SIG-M5 treated with dmso at 0.1 percent for 504 hours (cell line): Measurements from ENCODE around the gene TDRKH.

Experiments used
- DNase-seq: peaks from one replicate; lab custom pipeline; 2025; ENCODE audit not compliant: unreplicated experiment; lab: John Stamatoyannopoulos, UW

The TDRKH gene, protein sequence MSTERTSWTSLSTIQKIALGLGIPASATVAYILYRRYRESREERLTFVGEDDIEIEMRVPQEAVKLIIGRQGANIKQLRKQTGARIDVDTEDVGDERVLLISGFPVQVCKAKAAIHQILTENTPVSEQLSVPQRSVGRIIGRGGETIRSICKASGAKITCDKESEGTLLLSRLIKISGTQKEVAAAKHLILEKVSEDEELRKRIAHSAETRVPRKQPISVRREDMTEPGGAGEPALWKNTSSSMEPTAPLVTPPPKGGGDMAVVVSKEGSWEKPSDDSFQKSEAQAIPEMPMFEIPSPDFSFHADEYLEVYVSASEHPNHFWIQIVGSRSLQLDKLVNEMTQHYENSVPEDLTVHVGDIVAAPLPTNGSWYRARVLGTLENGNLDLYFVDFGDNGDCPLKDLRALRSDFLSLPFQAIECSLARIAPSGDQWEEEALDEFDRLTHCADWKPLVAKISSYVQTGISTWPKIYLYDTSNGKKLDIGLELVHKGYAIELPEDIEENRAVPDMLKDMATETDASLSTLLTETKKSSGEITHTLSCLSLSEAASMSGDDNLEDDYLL

DNA sequence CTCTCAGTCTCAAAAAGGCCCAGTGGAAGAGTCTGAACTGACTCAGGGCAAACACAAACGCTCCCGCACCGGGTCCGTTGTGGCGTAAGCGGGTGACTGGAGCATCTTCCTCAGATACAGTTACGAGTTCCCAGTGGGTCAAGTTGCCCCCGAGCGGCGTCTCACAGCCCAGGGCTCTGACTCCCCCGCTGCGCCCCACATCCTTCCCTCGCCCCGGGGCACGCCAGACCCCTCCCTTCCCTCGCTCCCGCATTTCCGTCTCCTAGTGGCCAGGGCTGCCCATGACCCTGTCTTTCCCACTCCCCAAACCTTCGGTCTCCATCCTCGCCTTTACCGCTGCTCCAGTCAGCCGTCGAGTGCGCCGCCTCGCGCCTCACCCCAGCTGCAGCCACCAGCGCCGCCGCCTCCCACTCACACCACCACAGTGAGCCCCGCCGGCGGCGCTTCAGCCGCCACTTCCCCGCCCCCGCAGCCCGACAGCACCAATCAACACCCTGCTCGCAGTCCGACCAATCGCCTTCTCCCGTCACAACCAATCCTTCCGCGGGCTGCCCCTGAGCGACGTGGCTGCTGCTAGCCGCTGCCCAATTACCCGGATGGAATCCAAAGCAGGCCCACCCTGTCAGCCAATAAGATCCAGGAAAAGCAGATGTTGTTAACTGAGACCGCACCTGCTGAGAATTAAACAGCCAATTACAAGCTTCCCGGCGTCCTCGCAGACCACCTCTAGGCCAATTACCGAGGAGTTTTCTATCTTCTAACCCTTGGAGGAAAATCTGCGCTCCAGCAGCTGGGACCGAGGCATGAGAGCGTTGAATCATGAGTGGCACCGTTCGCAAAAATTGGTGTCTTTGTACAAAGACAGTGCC, at the start of gene TDRKH:
Gene TDRKH, minus strand, starts transcription at position 430 of the 869 bp plus-strand sequence. CDS start 7,478 bp downstream, outside the sequence.
- DNase-seq, result peak; percentile 100

DNA sequence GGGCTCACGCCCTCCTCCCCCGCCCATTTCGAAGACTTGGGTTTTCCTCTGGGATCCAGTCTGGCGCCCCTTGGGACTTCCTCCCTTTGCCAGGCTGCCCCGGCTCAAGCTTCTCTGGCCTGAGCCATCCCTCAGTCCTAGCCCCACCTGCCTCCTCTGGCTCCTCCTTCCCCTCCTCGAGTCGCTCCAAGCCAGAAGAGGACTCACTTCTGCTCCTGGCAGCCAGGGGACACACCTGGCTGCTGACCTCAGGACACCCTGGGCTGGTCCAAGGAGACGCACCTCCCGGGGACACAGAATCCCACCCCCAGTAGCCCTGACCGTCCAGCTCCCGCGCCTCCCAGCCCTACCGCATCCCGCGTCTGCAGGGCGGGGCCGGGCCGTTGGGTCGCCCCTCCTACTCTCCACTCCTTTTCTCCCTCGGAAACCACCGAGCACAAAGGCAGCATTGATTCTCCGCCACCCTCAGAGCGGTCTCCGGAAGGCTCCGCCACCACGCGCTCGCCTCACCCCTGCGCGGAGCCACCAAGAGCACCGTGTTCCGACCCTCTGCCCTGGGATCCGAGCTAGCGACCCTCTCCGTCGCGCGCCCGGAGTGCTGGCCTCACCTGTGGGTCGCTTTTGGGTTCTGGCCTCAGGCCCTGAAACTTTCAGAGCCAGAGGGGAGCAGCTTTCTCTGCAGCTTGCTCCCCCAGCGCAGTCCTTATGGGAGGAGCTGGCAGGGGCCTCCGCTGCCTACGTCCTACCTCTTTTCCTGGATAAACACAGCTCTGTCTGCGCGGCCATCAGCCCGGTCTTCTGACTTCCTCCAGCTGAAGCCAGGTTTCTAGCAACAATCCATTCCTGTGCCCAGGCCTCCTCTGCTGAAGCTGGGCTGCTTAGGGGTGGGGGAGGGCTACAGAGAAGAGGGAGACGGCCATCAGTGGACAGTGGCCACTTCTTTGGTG, 49.4 kb upstream of the TDRKH start, which contains the start of gene C2CD4D:
Gene C2CD4D, minus strand, starts transcription at position 364 of the 947 bp plus-strand sequence. CDS start 831 bp downstream, outside the sequence.
- peak; percentile 45 for DNase-seq

DNA sequence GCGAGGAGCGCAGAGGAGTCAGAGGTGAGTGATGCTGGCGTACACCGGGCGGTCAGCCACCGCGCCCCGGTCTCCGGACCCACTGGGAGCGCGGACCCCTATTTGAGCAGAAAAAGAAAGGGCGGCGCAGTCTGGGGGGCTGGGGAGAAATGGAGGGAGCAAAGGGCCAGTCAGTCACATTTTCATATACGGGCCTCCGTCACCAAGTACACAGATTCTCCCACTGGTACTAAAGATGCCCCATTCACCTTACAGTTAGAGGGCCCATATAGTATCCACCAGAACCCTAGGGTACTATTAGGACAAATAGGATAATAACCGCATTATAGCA, 48.7 kb upstream of the TDRKH start:
- no peak for DNase-seq

DNA sequence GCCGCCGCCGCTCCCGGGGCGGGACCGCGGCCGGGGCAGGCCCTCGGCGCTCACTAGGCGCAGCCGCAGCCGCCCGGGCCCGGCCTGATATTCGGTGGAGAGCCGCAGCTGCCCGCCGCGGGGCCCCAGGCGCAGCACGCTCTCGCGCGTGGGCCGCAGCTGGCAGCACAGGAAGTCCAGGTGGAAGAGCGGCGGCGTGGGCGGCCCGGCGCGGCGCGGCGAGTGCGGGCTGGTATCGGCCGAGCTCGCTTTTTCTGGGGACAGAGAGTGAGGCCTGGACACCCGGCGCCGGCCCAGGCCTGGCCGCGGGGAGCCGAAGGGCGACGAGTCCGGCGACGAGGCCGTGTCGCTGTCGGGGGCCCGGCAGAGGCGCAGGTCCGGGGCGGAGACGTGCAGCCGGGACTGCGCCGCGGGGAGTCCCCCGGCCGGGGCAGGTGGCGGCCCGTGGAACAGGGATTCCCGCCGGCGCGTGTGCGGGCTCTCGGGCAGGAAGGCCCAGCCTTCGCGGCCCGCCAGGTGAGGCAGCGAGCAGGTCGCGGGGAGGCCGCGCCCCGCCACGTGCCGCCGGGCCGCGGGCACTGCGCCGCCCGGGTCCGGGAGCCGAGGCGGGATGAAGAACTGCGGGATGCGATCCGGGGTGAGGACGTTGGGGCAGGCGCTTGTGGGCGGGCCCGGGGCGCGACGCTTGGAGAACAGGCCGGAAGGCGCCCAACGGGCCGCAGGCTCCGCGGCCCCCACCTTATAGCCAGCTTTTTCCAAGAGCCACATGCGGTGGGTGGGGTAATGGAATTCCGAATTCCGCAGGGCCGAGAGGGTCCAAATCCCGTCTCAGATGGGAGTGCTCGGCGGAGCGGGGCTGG, 48.2 kb upstream of the TDRKH start:
- DNase-seq, result no peak

DNA sequence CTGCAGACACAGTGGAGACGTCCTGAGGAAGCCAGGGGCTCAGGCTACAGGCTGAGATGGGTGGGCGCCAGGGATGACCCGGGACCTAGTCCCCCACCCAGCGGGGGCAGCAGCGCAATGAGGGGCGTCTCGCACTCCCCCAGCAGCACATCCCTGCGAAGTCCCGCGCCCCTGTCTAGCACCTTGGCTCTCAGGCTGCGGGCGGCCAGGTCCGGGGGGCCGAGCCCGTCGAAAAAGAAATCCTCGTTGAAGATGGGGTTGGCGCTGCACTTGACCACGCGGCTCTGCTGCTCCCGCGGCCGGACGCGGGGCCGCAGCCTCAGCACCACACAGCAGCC, 47.6 kb upstream of the TDRKH start:
- no peak for DNase-seq

DNA sequence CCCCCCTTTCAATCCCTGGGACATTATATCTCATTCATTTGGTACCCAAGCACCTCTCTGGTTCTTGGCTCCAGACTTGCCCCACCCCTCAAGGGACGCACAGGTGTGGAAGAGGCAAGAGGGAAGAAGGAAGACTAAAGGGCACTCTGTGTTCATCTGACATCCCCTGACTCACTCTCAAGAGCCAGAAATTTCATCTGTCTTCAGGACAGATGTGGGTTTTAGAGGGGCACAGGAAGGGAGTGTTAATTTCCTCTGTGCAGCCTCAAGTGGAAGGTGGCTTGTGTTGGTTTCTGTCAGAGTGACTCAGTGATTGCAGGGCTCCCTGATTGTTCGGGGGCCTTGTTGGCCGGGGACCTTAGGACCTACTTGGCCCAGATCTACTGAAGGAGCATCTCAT, 46.9 kb upstream of the TDRKH start:
- no peak for DNase-seq

DNA sequence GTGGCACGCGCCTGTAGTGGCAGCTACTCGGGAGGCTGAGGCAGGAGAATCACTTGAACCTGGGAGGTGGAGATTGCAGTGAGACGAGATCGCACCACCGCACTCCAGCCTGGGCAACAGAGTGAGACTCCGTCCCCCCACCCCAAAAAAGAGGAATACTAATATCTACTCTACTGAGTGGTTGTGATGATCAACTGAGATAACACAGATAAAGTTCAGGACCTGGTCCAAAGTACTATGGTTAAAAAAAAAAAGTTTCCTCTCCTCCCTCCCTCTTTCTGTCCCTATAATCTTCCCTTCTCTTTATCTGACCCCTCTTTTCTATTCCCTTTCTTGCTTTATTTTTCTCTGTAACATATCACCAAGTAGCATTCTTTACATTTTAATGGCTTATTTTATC, 45.3 kb upstream of the TDRKH start:
- DNase-seq, result no peak

DNA sequence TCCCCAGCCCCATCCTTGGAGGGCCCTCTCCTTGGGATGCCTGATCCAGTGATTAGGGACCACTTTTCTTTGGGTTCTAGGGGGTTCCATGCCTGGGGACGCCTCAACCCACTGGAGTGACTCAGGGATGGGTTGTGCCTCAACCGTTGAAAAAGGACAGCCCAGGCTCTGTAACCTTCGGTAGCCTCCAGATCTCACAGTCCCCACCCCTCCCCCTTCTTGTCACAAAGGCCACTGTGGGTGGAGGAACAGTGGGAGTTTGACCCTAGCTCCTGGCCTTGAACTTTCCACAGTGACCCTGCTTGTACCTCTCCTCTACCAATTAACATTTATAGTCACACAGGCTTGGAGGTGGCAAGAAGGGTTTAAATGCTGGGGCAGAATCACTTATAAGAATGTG, 43.9 kb upstream of the TDRKH start:
- no peak for DNase-seq

DNA sequence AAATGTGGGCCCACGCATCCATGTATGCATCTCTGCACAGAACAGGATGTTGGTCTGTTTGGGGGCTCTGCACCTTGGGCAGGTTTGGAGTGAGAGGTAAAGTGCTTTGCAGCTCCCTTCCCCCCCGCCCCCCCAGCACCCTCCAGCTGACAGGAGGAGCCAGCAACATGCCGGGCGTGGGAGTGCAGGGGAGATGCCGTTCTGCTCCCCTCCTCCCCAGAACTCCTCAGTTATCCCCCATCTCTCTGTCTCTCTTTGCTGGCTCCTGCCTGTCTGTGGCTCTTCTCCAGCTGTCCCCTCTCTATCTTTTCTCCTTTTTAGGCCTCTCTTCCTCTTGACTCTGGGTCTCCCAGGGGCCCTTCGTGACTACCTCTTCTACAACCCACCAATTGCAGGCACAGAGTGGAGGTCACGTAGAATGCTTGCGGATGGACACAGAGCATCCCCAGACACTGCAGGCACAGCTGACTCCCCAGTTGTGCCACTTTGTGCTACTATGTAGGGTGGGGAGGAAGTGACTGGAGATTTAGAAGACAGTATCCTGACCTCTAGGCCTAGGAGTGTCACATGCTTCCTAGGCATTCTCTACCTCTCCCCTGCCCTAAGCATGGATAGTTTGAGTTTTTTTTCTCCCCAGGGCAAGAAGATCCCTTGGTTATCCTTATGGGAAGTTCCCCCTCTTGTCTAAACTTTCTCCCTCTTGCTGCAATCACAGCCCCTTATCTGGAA, 43.0 kb upstream of the TDRKH start:
- no peak for DNase-seq

DNA sequence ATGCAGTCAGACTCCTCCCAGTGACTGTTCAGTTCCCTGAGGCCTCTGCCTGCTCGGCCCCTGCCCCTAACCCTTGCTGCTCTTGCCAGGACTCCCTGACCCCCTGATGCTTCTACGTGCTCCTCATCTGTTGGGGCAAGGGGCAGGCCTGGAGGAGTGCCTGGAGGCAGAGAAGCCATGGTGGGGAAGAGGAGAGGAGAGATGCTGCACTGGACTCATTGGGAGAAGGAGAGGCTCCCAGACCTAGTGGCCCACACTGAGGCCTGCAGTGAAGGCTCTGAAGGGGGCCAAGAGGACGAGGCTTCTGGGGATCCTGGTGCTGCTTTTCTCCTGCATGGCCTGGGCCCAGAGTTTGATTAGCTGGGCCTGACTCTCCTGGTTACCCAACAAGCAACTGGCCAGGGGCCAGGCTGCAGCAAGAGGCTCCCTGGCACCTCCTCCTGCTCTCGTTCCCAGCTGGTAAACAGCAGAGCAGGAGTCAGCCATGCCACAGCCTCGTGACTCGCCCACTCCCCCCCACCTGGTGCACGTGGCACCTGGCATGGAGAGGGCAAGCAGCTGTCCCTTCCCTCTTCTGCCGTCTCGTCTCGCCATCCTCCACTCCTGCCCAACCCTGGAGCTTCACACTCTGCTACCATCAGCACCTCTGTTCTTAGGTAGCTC, 42.1 kb upstream of the TDRKH start:
- peak; percentile 48 for DNase-seq

DNA sequence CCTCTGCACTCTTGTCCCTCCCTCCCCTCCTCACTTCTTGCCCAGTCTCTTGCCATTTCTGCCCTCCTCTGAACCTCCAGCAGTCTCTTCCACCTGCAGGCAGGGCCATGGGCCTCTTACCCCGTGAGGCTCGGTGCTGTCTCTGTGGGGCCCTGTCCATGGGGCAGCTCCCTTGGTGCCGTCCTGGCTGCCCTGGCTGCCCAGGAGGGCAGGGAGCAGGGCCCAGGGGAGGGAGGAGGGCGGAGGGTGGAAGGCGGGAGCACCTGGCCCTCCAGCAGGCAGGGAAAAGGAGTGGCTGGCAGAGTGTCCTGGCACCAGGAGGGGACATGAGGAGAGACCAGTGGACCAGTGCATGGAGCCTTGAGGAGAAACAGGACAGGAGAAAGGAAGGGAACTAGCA, 41.3 kb upstream of the TDRKH start, which contains the start of gene RORC:
Gene RORC, minus strand, starts transcription at position 198 of the 400 bp plus-strand sequence. Its CDS starts 38 bp downstream, at position 160.
- DNase-seq, result no peak

DNA sequence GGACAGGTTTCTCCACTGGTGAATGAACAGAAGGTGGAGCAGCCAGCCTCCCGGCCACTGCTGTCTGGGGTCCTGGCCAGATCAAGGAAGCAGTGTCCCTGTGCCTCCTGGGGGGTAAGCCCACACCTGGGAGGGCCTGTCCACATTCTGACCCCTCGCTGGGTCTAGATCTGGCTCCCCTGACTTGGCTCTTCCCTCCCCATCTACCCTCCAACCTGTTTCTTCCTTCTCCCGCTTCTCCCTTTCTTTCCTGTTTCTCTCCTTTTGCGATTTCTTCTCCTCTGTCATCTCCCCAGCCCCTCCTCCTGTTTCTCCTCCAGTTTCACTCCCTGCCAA, 40.9 kb upstream of the TDRKH start:
- no peak for DNase-seq

DNA sequence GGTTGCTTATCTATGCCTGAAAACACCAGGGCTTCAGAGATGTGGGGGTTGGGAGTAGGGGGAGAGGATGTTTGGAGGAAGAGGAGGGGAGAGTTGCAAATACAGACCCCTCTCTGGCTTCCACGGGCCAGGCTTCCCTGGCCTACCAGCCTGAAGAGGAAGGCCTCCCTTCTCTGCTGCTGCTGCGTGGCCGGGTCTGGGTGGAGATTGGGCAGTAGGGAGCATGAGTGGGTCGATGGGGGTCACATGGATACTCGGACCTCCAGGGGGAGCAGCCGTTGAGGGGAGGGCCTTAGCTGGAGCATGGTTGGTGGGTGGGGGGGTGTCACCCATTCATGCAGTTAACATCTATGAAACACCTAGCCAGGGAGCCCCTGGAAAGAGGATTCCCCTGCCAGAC, 39.8 kb upstream of the TDRKH start:
- DNase-seq, result no peak

DNA sequence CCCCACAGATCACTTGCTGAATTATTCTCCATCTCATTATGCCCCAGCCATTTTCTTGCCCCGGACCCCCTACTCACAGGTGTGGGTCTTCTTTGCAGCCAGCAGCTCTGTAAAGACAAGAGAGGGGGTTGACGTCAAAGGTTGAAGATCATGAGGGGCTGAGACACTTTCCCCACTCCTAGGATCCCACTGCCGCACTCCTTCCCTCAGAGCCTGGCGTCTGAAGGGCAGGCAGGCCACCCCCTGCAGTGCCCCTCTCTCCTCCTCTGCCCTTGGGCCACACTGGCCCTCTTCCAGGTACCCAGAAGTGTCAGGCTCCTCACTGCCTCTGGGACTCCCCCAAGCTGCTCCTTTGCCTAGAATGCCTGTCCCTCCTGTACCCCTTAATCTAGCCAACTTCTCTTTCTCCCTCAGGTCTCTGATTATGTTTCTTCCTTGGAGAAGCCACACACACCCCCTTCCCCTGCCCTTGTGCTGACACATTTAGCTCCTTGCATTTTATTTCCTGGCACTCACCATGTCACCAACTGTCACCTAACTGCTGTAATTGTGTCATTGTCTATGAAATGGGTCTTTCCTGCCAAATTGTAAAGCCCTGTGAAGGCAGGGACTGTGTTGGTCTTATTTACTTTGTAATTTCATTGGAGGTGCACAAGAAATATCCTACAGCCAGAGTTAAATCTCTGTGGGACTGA, 39.2 kb upstream of the TDRKH start:
- no peak for DNase-seq

DNA sequence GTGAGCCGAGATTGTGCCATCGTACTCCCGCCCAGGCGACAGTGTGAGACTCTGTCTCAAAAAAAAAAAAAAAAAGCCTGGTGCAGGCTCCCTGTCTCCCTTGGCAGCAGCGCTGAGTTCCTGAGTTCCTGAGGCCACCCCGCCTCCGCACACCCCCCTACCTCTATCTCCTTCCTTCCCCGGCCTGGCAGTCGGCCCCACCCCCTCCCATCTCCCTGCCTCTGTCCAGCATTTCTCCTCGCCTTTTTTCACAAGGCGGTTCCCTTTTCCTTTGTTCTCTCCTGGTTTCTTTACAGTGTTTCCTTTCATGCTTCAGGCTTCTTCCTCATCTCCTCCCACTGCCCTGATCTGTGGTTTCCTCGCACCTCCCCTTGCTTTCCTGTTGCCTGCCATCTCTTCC, 38.6 kb upstream of the TDRKH start:
- peak; percentile 66 for DNase-seq

DNA sequence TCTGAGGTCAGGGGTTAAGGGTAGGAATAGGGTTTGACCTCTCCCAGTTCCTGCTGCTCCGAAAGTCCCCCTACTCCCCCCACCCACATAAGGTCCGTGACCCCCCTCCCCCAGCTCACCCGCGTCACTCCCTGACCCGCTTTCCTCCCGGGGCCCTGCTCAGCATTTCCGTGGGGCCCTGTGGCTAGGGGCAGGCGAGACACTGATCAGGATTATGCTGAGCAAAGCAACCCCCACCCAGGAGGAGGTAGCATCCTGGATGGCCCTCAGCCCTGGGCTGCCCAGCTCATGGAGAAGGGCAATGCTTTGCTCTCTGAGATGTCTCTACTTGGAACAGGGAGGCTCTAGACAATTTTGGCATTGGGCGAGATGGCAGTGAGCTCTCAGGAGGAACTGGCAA, 37.6 kb upstream of the TDRKH start:
- DNase-seq, result no peak

DNA sequence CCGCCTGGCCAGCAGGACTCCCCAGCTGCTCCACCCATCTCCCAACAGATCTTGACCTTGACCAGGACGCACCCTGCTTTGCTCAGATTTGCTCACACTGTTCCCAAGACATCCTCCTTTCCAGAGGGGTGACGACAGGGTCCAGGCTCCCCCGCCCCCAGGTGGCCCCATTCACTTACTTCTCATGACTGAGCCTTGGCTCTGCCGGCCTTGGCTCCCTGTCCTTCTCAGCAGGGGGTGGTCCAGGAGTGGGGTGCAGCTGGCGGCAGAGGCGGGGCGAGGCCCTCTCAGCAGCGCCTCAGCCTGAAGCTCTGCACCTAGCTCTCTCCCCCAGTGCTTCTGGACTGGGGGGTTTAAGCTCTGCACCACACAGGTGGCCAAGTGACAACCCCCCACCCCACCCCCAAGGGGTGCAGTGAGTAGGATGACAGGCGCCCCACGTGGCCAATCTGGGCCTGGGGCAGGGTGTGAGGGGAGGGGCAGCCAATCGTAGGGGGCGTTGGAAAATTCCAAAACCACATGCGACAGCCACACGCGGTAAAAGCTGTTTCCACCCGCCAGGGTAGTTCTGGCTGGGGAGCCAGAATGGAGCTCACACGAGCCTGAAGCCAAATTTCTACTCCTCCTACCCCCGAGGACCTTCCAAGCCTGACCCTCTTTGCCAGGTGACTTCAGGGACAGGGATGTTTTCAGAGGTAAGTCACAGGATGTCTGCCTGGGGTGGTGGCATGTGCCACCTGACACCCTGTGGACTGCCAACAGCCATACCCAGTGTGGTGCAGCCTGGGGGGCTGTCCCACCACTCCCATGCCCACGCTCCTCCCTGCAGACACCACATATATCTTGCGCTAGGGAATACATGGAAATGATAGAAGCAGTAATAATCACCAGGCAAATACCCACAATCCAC, 35.7 kb upstream of the TDRKH start:
- no peak for DNase-seq
